22Rv1 (cell line): ENCODE measurements around the gene ST3GAL6.

Experiments used
- ZFX ChIP-seq: fragments of 450-650 bp; IDR thresholded peaks from 2 replicates; pipeline ENCODE4 v1.6.1; 2017; ENCODE audit warnings: antibody characterized with exemption, borderline replicate concordance
- TF ChIP-seq, protein P1 (sequence below): fragments of 450-650 bp; IDR thresholded peaks from 2 replicates; pipeline ENCODE4 v1.5.1; 2017; ENCODE audit warnings: mild to moderate bottlenecking

DNA sequence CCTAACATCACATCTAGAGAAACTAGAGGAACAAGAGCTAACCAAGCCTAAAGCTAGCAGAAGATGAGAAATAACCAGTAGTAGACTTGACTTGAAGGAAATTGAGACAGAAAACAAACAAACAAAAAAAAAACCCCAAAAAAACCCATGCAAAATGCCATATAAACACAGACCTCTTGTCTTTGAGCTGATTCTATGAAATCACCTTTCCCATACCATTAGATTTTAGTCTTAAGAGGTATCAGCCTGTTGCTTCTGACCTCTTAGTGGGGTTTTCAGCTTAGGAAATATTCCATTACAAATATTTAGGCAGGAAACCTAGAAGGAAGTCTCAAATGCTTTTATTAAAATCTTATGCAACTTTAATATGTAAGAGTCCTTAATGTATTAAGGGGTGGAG is 23.9 kb upstream of the ST3GAL6 start:
- TF ChIP-seq, protein P1, sequence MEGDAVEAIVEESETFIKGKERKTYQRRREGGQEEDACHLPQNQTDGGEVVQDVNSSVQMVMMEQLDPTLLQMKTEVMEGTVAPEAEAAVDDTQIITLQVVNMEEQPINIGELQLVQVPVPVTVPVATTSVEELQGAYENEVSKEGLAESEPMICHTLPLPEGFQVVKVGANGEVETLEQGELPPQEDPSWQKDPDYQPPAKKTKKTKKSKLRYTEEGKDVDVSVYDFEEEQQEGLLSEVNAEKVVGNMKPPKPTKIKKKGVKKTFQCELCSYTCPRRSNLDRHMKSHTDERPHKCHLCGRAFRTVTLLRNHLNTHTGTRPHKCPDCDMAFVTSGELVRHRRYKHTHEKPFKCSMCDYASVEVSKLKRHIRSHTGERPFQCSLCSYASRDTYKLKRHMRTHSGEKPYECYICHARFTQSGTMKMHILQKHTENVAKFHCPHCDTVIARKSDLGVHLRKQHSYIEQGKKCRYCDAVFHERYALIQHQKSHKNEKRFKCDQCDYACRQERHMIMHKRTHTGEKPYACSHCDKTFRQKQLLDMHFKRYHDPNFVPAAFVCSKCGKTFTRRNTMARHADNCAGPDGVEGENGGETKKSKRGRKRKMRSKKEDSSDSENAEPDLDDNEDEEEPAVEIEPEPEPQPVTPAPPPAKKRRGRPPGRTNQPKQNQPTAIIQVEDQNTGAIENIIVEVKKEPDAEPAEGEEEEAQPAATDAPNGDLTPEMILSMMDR: no peak
- no peak for TF ChIP-seq ZFX
